DND-41 (cell line): ENCODE measurements around the gene GALP.

Source experiments
- CTCF ChIP-seq: IDR thresholded peaks from 2 replicates; pipeline ENCODE4 v1.5.1; 2012; ENCODE audit warnings: borderline replicate concordance, low read length, moderate library complexity, mild to moderate bottlenecking; ENCODE audit not compliant: poor library complexity, severe bottlenecking; ENCODE audit errors: extremely low read depth
- EZH2 ChIP-seq: IDR thresholded peaks from 3 replicates; pipeline ENCODE4 v1.6.1; 2012; ENCODE audit warnings: borderline replicate concordance, low read depth, mild to moderate bottlenecking, moderate library complexity, low read length, inconsistent platforms; ENCODE audit not compliant: severe bottlenecking

GRCh38 chr19:56138069-56138468 is 37.7 kb upstream of the GALP start:
- TF ChIP-seq CTCF (no peak), EZH2 (no peak)
